Hematopoietic multipotent progenitor cell treated with erythropoietin and hydrocortisone succinate and interleukin-3 and kit ligand, for 8 days (in vitro differentiated cells): ENCODE results near the gene CCDC170.

Experiments
- DNase-seq: peaks from one replicate; pipeline ENCODE4 v3.0.0-alpha.2; 2015

CCDC170 gene

DNA sequence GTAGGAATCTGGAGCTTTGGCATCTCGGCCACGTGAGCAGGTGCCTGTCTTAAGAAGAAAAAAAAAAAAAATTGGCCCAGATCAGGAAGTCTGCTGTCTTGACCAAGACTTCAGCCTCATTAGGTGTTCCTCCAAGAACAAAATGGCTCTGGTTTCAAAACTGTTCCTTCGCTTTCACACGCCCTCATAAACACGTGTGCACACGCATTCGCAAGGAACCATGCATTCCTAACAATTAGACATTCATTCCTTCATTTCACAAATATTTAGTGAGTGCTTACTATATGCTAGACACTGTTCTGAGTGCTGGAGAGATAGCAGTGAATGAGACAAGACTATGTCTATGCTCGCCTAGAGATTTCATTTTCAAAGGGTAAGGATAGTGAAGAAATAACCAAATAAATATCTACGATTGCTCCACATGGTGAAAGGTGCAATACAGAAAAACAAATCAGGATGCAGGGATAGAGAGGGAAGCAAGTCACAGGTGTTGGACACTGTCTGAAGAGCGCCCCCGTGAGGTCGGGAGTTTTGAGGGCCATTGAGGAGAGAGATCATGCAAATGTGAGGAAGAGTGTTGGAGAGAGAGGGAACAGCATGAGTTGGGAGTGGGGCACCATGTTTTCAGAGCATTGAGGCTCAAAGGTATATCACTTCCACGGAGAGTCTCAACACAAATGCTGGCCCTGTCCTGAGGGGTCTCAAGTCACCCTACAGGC, 53.3 kb downstream of the CCDC170 start:
- no peak for DNase-seq

DNA sequence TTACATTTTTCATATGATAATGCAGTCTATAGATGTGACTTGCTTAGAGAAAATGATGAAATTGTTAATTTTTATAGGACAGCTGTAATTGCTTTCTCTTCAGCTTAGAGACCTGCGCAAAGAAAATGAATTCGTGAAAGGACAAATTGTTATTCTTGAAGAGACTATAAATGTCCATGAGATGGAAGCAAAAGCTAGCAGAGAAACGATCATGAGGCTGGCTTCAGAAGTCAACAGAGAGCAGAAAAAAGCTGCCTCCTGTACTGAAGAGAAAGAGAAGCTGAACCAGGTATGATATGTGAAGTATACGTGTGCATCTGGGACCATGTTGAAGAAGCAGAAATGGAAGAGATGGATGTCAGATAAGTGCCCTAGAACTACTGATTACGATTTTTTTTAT, 54.4 kb downstream of the CCDC170 start:
- DNase-seq, result no peak

DNA sequence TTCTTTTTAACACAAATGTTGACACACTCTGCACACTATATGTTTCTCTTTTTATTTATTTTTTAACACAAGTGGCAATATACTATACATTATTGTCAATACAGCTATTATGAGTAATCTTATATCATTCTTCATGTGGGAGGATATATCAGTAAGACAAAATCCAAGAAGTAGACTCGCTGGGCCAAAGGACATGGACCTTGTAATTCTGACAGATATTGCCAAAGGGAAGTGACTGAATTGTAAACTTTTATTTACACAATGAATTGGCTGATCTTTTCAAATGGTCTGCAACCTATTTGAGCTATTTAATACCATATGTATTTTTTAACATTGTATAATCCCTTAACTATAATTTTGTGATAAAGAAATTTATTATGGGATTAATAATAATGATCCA, 56.0 kb downstream of the CCDC170 start:
- no peak for DNase-seq

DNA sequence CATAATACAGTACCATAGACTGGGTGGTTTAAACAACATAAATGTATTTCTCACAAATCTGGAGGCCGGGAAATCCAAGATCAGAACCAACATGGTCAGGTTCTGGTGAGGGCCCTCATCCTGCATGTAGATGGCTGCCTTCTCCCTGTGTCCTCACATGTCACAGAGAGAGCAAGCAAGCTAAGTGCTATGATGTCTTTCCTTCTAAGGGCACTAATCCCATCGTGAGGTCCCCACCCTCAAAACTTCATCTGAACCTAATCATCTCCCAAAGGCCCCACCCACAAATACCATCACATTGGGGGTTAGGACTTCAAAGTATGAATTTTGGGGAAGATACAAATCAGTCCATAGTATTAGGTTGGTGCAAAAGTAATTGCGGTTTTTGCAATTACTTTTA, 56.8 kb downstream of the CCDC170 start:
- DNase-seq, result no peak

DNA sequence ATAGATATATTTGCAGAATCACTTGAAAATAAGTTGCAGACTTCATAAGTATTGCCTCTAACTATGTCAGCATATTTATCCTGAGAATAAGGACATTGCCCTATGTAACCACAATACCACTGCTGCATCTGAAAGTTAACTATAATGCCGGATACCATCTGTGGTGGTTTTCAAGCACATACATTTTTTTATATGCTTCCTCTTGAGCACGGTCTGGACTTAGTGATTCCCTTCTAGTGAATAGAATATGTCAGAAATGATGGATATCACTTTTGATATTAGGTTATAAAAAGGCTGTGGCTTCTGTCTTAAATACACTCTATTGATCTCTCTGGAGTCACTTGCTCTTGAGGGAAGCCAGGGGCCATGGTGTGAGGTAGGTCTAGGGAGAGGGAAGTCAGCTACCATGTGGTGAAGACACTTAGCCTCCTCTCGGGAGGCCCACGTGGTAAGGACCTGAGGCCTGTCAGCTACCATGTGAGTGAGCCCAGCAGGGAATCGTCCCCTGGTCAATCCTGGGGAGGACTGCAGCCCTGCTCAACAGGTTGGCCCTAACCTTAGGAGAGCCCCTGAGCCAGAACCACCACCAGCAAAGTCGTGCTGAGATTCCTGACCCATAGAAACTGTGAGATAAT, 57.5 kb downstream of the CCDC170 start:
- DNase-seq, result no peak

DNA sequence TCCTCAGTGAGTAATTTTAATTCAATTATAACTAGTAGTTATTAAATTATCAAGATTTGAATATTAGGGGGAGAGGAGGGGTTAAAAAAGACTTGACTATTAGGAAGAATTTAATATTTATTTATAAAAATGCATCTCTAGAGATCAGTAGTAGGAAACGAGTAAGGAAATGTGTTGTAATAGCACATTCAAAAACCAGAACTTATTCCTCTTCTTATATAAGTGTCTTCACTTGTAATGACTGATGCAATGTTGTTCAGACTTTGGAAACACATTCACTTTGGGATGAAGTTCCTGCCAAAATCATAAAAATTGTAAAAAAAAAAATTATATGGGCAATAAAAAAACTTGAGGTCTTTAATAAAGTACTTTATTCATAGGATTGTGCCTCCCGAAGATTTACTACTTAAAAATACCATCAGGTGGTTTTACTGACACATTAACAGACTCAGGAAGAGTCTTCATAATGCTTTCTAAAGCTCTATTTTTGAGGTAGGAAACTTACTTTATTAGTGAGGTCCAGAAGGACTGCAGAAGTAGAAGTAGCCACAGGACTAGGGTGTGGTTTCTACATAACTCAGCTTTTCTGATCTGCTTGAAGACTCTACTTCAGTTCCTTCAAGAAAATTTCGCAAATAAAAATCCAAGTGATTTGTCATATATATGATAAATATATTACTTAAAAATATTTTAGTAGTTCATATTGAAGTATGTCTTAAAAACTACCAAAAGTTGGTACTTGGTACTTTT, 59.8 kb downstream of the CCDC170 start:
- DNase-seq, result no peak

DNA sequence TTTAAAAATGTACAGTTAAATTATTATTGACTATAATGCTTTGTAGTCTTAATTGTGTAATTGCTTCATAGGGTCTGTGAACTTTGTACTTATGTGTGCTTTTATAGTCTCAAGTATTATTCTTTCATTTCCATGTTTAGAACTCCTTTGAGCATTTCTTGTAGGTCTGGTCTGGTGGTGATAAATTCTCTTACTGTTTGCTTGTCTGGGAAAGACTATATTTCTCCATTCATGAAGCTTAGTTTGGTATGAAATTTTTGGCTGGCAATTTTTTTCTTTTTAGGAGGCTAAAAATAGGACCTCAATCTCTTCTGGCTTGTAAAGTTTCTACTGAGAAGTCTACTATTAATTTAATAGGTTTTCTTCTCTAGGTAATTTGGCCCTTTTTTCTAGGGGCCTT, 67.4 kb downstream of the CCDC170 start:
- no peak for DNase-seq

DNA sequence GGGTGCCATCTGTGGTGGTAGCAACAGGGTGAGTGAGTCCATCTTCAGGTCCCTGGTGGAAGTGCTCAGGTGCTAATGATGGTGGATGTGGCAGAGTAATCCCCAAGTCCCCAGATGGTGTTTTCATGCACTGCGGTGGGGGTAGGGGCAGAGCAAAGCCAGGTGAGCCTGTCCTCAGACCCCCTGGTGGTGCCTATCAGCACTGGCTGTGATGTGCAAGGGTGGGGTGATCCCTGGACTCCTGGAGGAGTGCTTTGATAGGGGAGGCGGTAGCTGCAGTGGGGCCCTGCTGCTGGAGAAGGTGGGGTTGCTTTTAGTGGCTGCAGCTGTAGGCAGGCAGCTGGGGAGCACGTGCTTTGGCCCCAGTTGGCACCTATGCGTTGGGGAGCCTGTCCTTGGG, 70.8 kb downstream of the CCDC170 start:
- no peak for DNase-seq

DNA sequence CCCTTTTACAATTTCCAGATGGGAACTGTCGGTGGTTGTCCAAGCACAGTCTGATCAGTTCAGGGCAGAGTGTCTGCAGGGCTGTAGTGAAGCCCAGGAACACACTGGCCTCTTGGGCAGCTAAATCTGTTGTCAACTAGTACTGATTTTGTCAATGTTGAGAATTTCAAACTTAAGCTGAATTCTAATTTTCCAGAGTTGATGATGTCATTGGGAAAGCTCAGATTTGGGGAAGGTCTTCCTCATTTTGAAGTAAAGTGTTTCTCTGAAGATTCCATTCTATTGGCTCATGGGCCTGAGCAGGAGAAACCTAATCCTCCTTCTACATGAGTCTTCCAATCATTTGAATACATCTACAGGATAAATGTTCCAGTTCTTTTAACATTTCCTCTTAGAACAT, 72.1 kb downstream of the CCDC170 start:
- DNase-seq, result no peak

DNA sequence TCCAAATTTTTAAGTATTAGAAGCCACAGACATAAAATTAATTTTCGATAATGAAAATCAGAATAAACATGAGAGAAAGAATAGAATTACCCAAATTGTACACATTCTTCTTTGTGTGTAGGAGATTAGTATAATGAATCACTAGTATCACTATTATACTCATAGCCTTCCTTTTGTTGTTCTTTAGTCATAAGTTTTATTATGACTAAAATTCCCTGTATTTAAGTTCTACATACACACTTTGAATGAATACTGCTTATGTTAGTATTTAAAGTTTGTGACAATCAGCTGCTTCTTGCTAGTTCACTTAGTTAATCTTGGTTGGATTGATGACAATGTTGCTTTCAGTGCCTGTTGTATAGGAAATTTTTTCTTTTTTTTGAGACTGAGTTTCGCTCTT, 72.7 kb downstream of the CCDC170 start:
- no peak for DNase-seq

DNA sequence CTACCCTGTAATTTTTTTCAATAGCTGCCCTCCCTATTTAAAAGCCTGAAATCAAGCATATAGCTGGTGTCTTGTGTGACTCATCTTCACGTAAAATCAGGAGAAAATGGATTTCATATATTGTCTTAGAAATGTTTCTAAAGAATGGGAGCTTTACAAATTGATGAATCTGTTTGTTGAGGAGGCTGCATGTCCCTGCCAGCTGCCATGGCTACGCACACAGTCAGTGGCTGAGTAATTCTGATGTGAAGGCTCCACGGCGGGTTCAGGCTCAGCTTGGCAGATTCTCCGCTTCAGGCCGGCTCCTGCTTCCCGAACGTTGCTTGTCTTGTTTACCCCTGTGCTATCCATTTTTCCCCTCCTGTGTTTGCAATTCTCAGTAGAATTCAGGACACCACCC, 82.8 kb downstream of the CCDC170 start:
- DNase-seq, result no peak

DNA sequence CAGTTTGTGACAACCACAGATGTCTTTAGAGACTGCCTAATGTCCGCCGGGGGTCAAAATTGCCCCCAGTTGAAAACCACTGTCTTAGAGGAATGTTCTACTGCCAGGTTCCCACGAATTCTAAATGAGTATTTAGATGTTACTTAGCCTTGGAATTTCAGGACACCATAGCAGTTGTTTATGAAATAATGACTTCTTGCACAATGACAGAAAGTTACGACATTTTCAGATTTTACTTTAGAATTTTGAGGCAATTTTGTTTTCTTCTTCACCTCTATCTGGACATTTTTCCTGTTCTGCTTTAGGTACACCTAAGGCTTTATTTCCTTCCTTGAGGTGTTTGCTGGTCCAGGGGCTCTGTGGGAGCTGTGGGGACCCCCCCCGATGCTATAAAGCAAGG, 83.4 kb downstream of the CCDC170 start:
- no peak for DNase-seq

DNA sequence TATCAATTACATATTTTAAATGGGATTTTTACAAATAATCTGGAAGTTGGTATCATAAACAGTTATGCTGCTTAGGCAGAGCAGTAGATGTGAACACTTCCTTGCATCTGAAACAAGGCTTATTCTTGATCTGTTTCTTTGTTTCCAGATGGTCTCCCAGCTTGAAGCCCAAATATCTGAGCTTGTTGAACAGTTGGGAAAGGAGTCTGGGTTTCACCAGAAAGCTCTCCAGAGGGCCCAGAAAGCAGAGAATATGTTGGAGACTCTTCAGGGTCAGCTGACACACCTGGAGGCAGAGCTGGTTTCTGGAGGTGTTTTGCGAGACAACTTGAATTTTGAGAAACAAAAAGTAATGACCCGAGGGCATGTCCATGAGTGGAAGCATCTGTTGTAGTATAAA, 91.9 kb downstream of the CCDC170 start:
- no peak for DNase-seq

DNA sequence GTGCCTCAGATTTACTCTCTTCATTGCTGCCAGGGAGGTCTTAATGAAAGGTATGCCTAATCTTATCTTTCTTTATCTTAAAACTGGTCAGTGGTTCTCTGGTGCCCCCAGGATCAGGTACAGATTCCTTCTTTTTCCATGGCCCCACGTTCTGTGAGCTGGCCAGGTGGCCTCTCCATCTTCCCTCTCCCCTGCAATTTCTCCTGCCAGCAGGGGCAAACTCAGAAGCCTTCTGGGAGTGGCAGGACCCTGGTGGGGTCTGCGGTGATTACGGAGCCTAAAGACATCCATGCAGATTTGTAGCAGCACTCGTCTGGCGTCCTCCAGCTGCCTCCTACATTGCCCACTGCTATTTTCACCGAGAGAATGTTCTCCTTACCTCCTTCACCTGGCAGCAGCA, 95.8 kb downstream of the CCDC170 start:
- no peak for DNase-seq

DNA sequence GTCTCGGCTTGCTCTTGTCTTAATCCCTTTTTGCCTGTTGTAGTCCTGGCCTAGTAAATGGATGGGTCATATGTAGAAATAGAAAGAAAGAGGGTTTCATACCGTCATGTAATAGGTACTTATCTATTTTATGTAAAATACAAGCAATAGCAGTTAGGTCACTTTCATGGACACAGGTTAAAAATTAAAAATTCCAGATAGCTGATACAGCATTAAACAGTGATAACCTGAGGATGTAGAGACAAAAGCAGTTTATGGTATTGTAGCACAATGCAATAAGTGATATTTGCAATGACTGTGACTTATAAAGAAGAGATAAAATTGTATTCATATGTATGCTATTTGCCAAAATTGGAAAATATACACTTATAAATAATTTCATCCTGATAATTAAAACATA, 96.9 kb downstream of the CCDC170 start:
- no peak for DNase-seq

DNA sequence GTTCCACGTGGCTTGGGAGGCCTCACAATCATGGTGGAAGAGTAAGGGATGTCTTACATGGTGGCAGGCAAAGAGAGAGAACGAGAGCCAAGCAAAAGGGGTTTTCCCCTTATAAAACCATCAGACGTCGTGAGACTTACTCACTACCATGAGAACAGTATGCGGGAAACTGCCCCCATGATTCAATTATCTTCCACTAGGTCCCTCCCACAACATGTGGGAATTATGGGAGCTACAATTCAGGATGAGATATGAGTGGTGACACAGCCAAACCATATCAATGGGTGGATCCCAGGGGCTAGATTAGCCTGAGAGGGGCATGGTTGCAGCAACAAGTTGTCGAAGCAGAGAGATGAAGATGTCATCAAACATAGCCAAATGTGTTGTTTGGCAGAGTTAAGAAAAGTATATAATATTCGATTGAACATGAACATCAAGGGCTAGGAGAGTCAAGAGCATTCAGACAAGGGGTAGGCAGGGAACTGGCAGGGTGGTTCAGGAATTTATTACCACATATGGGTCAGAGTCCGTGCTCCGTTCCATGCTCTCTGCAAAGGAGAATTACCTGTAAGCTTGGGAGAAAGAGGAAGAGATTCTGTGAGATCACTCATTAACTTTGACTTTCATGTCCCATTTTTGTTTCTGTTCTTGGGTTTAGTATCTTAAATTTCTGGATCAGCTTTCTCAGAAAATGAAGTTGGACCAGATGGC, 98.8 kb downstream of the CCDC170 start:
- DNase-seq, result no peak

DNA sequence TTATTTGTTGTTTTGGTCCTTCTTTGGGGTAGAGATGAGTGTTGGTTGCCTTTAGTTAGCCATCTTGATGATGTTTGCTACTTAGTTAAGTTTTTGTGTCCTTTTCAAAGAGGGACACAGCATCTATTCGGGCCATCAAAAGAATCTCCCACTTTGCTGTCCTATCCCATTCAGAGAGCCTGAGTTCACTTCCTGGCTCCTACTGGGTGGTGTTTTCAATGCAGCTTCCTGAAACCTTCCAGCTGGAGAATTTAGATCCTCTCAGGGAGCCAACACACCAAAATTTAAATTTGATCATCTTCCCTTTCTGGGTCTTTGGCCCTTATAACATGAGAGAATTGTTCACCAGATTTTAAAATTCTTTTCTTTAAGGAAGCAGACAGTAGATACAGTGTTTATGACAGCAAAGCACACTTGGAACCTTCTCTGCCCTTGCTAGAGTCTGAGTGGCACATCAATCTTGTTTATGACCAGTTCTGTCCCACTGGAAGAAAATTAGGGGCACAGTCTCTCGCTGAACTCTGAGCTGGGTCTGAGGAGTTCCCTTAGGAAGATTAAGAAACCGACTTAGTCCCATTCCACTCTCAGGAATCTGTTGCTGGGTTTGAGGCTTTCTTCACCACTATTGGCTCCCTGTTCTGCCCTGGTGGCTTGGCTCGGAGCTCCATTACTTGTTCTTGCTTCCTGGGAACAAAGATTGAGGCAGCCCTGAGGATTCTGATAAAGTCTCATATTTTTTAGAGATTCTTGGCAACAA, 115.5 kb downstream of the CCDC170 start:
- DNase-seq, result no peak

DNA sequence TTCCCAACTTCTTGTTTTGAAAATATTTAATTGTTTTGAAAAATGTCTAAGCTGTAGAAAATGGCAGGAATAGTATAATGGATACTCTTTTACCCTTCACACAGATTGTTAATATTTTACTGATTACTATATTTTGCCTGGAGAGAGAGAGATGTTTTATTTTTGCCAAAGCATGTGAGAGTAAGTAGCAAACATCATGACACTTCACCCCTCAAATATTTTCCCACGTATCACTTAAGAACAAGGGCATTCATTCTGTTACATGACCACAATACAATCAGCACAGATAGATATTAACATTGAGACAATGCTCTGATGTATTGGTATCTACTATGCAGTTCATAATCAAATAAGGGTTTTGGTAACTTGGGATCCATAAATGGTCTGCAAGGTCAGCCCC, 116.5 kb downstream of the CCDC170 start:
- DNase-seq, result no peak

DNA sequence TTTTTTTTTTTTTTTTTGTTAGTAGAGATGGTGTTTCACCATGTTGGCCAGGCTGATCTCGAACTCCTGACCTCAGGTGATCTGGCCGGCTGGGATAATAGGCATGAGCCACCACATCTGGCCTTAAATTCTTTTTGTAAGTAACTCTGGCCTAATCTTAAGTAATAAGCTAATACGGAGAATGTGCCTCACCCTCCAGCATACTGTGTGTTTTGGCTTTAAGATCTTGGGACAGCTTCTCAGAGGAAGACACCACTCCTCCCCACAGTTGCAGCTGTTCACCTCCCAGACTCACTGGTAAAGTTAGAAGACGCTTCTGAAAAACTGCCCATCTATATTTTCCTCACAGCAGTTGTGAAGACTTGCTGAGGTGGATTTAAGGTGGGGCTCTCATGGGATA, 120.8 kb downstream of the CCDC170 start:
- no peak for DNase-seq

DNA sequence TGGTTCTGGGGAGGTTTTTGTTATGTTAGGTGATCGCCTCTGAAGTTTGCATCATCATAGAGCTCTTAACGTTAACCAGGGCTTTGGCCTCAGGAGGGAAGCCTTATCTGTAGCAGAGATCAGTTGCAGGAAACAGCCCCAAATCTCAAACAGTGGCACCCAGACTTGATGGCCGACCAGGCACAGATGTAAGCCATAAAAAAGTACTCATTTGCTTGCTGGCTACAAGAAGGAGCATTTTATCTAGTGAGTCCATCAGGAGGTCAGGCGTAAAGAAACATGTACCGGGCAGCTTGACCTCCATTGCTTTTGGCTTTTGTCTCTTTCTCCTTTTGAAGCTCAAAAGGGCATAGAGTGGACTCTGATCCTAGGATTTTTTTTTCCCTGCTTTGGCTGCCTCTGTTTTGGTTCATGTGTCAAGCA, 122.3 kb downstream of the CCDC170 start:
- DNase-seq, result no peak

DNA sequence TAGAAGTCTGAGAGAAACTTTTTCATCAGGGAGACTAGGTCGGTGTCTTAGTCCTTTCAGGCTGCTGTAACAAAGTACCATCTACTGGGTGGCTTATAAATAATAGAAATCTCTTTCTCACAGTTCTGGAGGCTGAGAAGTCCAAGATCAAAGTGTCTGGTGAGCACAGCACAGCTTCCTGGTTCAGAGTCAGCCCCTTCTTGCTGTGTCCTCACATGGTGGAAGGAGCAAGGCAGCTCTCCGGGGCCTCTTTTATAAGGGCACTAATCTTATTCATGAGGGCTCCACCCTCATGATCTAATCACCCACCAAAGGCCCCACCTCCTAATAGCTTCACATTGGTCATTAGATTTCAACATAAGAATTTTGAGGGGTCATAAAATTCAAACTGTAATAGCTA, 122.8 kb downstream of the CCDC170 start:
- no peak for DNase-seq

DNA sequence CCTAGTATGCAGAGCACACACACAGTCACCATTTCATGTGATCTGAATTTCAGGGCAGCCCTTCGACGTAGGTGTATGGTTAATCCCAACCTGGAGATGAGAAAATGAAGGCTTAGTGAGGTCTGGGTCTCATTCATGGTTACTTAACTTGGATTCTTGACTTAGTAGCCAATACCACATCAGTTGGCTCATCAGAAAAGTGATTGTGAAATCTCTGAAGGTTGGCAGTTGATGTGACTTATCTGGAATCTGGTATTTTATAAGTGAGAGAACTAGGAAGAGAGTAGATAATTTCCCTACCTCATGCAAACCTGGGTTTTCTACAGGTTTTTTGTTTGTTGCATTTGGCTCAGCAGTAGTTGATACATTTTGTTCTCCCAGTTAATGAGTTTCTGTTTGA, 123.7 kb downstream of the CCDC170 start:
- no peak for DNase-seq

DNA sequence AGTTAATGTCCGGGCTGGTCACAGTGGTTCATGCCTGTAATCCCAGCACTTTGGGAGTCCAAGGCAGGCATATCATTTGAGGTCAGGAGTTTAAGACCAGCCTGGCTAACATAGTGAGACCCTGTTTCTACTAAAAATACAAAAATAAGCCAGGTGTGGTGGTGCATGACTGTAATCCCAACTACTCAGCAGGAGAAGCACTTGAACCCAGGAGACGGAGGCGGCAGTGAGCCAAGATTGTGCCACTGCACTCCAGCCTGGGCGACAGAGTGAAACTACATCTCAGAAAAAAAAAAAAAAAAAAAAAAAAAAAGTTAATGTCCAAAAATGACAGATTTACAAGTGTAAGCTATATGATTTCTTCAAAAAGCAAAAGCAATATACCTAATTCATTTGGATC, 124.9 kb downstream of the CCDC170 start:
- no peak for DNase-seq
